SK-N-SH (cell line): ENCODE measurements around the gene MPHOSPH8. TPM values are rescaled to one million over a fixed set of nuclear protein-coding genes. Genes with fewer than 3 reads are reported as not detected.

ENCODE experiments used
- CTCF ChIA-PET: fragments of 300-600, 350-600 bp; formaldehyde crosslinking; extraction: SDS; loops from one replicate; lab custom pipeline; 2021; lab: Yijun Ruan, JAX
- POLR2A ChIA-PET: fragments of 350-600 bp; sonication (Branson Sonifier 250); formaldehyde crosslinking; extraction: SDS; loops from one replicate; lab custom pipeline; 2020; ENCODE audit warnings: antibody characterized with exemption, inconsistent platforms; lab: Yijun Ruan, JAX
- DNase-seq: peaks from one replicate; pipeline ENCODE4 v3.0.0; 2012
- H2AFZ ChIP-seq: fragments of 200-600 bp; sonication (generic); 2 replicates; pipeline ENCODE4 v1.8.1; 2016; ENCODE audit warnings: antibody characterized with exemption, mild to moderate bottlenecking, low read depth
- H3F3A ChIP-seq: fragments of 200-600 bp; sonication (generic); replicated peaks from 2 replicates; pipeline ENCODE3; 2016; ENCODE audit warnings: antibody characterized with exemption, mild to moderate bottlenecking; ENCODE audit not compliant: insufficient read depth
- H3K27ac ChIP-seq, 2 experiments: fragments of 200-500 bp in 1 of 2; fragments of 200-600 bp in 1 of 2; sonication (Bioruptor generic) in 1 of 2; sonication (generic), shearing (Covaris generic) in 1 of 2; 2 replicates each; pipeline versions ENCODE4 v1.5.1 to v1.6.1; 2014 to 2016; ENCODE audit warnings: low read depth in 2 of 2, inconsistent platforms in 1 of 2, low read length in 1 of 2, mild to moderate bottlenecking in 1 of 2, mixed read lengths in 1 of 2
- H3K27me3 ChIP-seq: fragments of 200-600 bp; sonication (generic), shearing (Covaris generic); 2 replicates; pipeline ENCODE4 v1.6.1; 2016; ENCODE audit warnings: mixed run types; ENCODE audit not compliant: insufficient read depth
- H3K36me3 ChIP-seq, 2 experiments: fragments of 200-500 bp in 1 of 2; fragments of 200-600 bp in 1 of 2; sonication (Bioruptor generic) in 1 of 2; sonication (generic) in 1 of 2; replicated peaks in 1 of 2; 2 replicates each; pipeline versions ENCODE3 to v1.5.1; 2014 to 2016; ENCODE audit warnings: low read length in 1 of 2, mild to moderate bottlenecking in 1 of 2; ENCODE audit not compliant: insufficient read depth in 2 of 2, control insufficient read depth in 1 of 2
- H3K4me1 ChIP-seq, 2 experiments: fragments of 200-500 bp in 1 of 2; fragments of 200-600 bp in 1 of 2; sonication (Bioruptor generic) in 1 of 2; sonication (generic), shearing (Covaris generic) in 1 of 2; 2 replicates each; pipeline versions ENCODE4 v1.5.1 to v1.6.1; 2014 to 2016; ENCODE audit warnings: low read depth in 1 of 2, low read length in 1 of 2, mixed run types in 1 of 2; ENCODE audit not compliant: insufficient read depth in 2 of 2, control insufficient read depth in 1 of 2
- H3K4me2 ChIP-seq: fragments of 200-600 bp; sonication (generic), shearing (Covaris generic); 2 replicates; pipeline ENCODE4 v1.6.1; 2017; ENCODE audit warnings: mixed run types
- H3K4me3 ChIP-seq, 2 experiments: fragments of 200-500 bp in 1 of 2; fragments of 200-600 bp in 1 of 2; sonication (Bioruptor generic) in 1 of 2; sonication (generic), shearing (Covaris generic) in 1 of 2; 2 replicates each; pipeline versions ENCODE4 v1.5.1 to v1.8.1; 2014 to 2016; ENCODE audit warnings: low read depth in 2 of 2, inconsistent platforms in 1 of 2, low read length in 1 of 2, mild to moderate bottlenecking in 1 of 2, mixed read lengths in 1 of 2, moderate library complexity in 1 of 2
- H3K79me2 ChIP-seq: fragments of 200-600 bp; sonication (generic); 2 replicates; pipeline ENCODE4 v1.8.1; 2017; ENCODE audit warnings: mild to moderate bottlenecking; ENCODE audit not compliant: insufficient read depth
- H3K9ac ChIP-seq: fragments of 200-600 bp; sonication (generic); 2 replicates; pipeline ENCODE4 v1.6.1; 2017; ENCODE audit warnings: mixed run types
- H3K9me2 ChIP-seq: fragments of 200-600 bp; sonication (generic); 2 replicates; pipeline ENCODE4 v1.6.1; 2017; ENCODE audit warnings: mixed run types
- H3K9me3 ChIP-seq: fragments of 200-600 bp; sonication (generic); 2 replicates; pipeline ENCODE4 v1.6.1; 2017; ENCODE audit warnings: mixed run types, mild to moderate bottlenecking, moderate library complexity
- H4K20me1 ChIP-seq: fragments of 200-600 bp; sonication (generic); 2 replicates; pipeline ENCODE4 v1.6.1; 2017; ENCODE audit warnings: mild to moderate bottlenecking, mixed run types; ENCODE audit not compliant: insufficient read depth
- CHD2 ChIP-seq: fragments of 150-350 bp; IDR thresholded peaks from 2 replicates; pipeline ENCODE4 v1.6.1; 2018; ENCODE audit warnings: low read length; ENCODE audit not compliant: partially characterized antibody
- CTCF ChIP-seq: fragments of 200-600 bp; sonication (generic); IDR thresholded peaks from 2 replicates; pipeline ENCODE4 v1.6.1; 2017; ENCODE audit warnings: antibody characterized with exemption, mild to moderate bottlenecking, moderate library complexity
- EP300 ChIP-seq, 2 experiments: IDR thresholded peaks; 2 replicates each; pipeline versions ENCODE4 v1.4.0 to v1.6.1; 2012; ENCODE audit warnings: borderline replicate concordance in 1 of 2, low read depth in 1 of 2, low read length in 1 of 2
- FOSL2 ChIP-seq: IDR thresholded peaks from 2 replicates; pipeline ENCODE4 v1.4.0; 2012; ENCODE audit warnings: low read depth, mild to moderate bottlenecking, moderate library complexity, borderline replicate concordance
- FOXJ3 ChIP-seq: sonication (generic); formaldehyde crosslinking; IDR thresholded peaks from 2 replicates; pipeline ENCODE4 v1.5.1; 2020; ENCODE audit warnings: mild to moderate bottlenecking, missing genetic modification reagents
- FOXM1 ChIP-seq: IDR thresholded peaks from 2 replicates; pipeline ENCODE4 v1.4.0; 2012; ENCODE audit warnings: low read depth, mild to moderate bottlenecking
- GABPA ChIP-seq: IDR thresholded peaks from 2 replicates; pipeline ENCODE4 v1.4.0; 2012; ENCODE audit warnings: low read depth, mild to moderate bottlenecking
- GATA2 ChIP-seq: sonication (generic); formaldehyde crosslinking; IDR thresholded peaks from 2 replicates; pipeline ENCODE4 v1.5.0; 2020; ENCODE audit warnings: mild to moderate bottlenecking, missing genetic modification reagents
- MEF2A ChIP-seq: IDR thresholded peaks from 2 replicates; pipeline ENCODE4 v1.4.0; 2012; ENCODE audit warnings: low read depth, borderline replicate concordance
- POLR2AphosphoS5 ChIP-seq: IDR thresholded peaks from 2 replicates; pipeline ENCODE4 v1.6.1; 2012; ENCODE audit warnings: low read depth, low read length
- RAD21 ChIP-seq: IDR thresholded peaks from 2 replicates; pipeline ENCODE4 v1.6.1; 2012; ENCODE audit warnings: mild to moderate bottlenecking, low read length
- RCOR1 ChIP-seq: fragments of 150-350 bp; IDR thresholded peaks from 2 replicates; pipeline ENCODE4 v1.6.1; 2017; ENCODE audit warnings: antibody characterized with exemption, low read length
- RFX5 ChIP-seq: IDR thresholded peaks from 2 replicates; pipeline ENCODE4 v1.6.1; 2012; ENCODE audit warnings: mild to moderate bottlenecking, improper control_type of control experiment, low read length
- SMC3 ChIP-seq: IDR thresholded peaks from 2 replicates; pipeline ENCODE4 v1.6.1; 2012; ENCODE audit warnings: low read depth, low read length, improper control_type of control experiment
- TAF1 ChIP-seq: IDR thresholded peaks from 2 replicates; pipeline ENCODE4 v1.6.1; 2012; ENCODE audit warnings: low read depth, mild to moderate bottlenecking, low read length, moderate library complexity, borderline replicate concordance
- TEAD4 ChIP-seq: IDR thresholded peaks from 2 replicates; pipeline ENCODE4 v1.4.0; 2012; ENCODE audit warnings: mild to moderate bottlenecking, borderline replicate concordance; ENCODE audit not compliant: insufficient read depth
- YY1 ChIP-seq: IDR thresholded peaks from 2 replicates; pipeline ENCODE4 v1.4.0; 2012; ENCODE audit warnings: low read depth, mild to moderate bottlenecking
- WGBS: methylation state at CpG from one replicate; pipeline ENCODE4 v1.1.6; 2017; ENCODE audit warnings: low lambda C conversion rate; 5-methylcytosine and 5-hydroxymethylcytosine counted together
- polyA plus RNA-seq, 3 experiments: library from polyadenylated mRNA; depleted of rRNA; stranded (reverse); fragments of >200 nt; gene quantifications; 2 replicates each; pipeline ENCODE4 v1.2.3, GENCODE V29; 2012
- TF ChIP-seq, protein P1 (sequence below): IDR thresholded peaks from 2 replicates; pipeline ENCODE4 v1.6.1; 2012; ENCODE audit warnings: mild to moderate bottlenecking, low read depth, low read length, moderate library complexity
- TF ChIP-seq, protein P2 (sequence below): IDR thresholded peaks from 2 replicates; pipeline ENCODE4 v1.4.0; 2012; ENCODE audit warnings: low read depth

MPHOSPH8 gene
- polyA plus RNA-seq, 1 of the 3 experiments (the other 2 are of a cell fraction) = 11.1 TPM

- H4K20me1 ChIP-seq = no peaks in the 10 kb centered on the region
- H3K27me3 ChIP-seq = no peaks in the 10 kb centered on the region
- H3K4me2 ChIP-seq = no peak overlapping the region
- H3K36me3 ChIP-seq = no peaks in the 10 kb centered on the region
- ChIA-PET CTCF (interaction anchor here (0.9 kb wide), 1 partner anchor 10 kb away, joined by 3 read pairs; no protein-coding TSS in a partner anchor), POLR2A (no interaction called here)
- peaks cover 4% of the 10 kb centered on the region for H3F3A ChIP-seq
- H3K79me2 ChIP-seq = peaks cover 12% of the 10 kb centered on the region; the same call in 1 of the 2 replicates
- H3K9me2 ChIP-seq = no peaks in the 10 kb centered on the region
- no peak overlapping the region for H3K4me3 ChIP-seq
- TF ChIP-seq GABPA = no peak
- no peak for TF ChIP-seq CTCF
- no peak for TF ChIP-seq FOXJ3 (CRISPR knock-in tag)
- no peak for TF ChIP-seq SMC3
- TF ChIP-seq FOSL2 = no peak
- no peak for TF ChIP-seq TEAD4
- no peak for TF ChIP-seq RAD21
- no peak for TF ChIP-seq CHD2
- TF ChIP-seq RCOR1 = no peak
- H3K9me3 ChIP-seq = no peaks in the 10 kb centered on the region
- H3K27ac ChIP-seq = no peak overlapping the region
- H3K9ac ChIP-seq = no peak overlapping the region
- 81% methylated on average over 3 of the region's 3 CpGs for WGBS
- H3K4me1 ChIP-seq = no peaks in the 10 kb centered on the region
- H2AFZ ChIP-seq = no peak overlapping the region
- DNase-seq = no peak
These were observed 11.3 kb upstream of the MPHOSPH8 start for GRCh38 chr13:19622193-19622592.

- Histone ChIP-seq H3K27ac (no peak overlapping the region), H3K4me3 (no peak overlapping the region), H3K4me1 (no peaks in the 10 kb centered on the region; a peak in 1 of 4 replicates), H3K4me2 (no peak overlapping the region), H3F3A (no peaks in the 10 kb centered on the region), H4K20me1 (no peaks in the 10 kb centered on the region), H3K9me2 (no peaks in the 10 kb centered on the region), H3K9me3 (no peaks in the 10 kb centered on the region), H2AFZ (no peak overlapping the region), H3K9ac (no peak overlapping the region), H3K27me3 (no peaks in the 10 kb centered on the region), H3K36me3 (no peaks in the 10 kb centered on the region), H3K79me2 (peaks cover 5% of the 10 kb centered on the region; the same call in 1 of the 2 replicates)
- CTCF ChIA-PET = interaction anchor here (0.5 kb wide), 1 partner anchor 100 kb away, joined by 3 read pairs; no protein-coding TSS in a partner anchor
- POLR2A ChIA-PET = no interaction called here
- DNase-seq = no peak
- 91% methylated on average over 2 of the region's 2 CpGs for WGBS
- TF ChIP-seq, protein P1, sequence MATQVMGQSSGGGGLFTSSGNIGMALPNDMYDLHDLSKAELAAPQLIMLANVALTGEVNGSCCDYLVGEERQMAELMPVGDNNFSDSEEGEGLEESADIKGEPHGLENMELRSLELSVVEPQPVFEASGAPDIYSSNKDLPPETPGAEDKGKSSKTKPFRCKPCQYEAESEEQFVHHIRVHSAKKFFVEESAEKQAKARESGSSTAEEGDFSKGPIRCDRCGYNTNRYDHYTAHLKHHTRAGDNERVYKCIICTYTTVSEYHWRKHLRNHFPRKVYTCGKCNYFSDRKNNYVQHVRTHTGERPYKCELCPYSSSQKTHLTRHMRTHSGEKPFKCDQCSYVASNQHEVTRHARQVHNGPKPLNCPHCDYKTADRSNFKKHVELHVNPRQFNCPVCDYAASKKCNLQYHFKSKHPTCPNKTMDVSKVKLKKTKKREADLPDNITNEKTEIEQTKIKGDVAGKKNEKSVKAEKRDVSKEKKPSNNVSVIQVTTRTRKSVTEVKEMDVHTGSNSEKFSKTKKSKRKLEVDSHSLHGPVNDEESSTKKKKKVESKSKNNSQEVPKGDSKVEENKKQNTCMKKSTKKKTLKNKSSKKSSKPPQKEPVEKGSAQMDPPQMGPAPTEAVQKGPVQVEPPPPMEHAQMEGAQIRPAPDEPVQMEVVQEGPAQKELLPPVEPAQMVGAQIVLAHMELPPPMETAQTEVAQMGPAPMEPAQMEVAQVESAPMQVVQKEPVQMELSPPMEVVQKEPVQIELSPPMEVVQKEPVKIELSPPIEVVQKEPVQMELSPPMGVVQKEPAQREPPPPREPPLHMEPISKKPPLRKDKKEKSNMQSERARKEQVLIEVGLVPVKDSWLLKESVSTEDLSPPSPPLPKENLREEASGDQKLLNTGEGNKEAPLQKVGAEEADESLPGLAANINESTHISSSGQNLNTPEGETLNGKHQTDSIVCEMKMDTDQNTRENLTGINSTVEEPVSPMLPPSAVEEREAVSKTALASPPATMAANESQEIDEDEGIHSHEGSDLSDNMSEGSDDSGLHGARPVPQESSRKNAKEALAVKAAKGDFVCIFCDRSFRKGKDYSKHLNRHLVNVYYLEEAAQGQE = no peak
- TF ChIP-seq YY1 (no peak), MEF2A (no peak), RCOR1 (no peak), GATA2 (CRISPR knock-in tag) (no peak), TAF1 (no peak), FOSL2 (no peak), RFX5 (no peak), FOXM1 (no peak), TEAD4 (no peak), EP300 (IDR thresholded peaks at IDR 0.05; ENCODE audit: borderline replicate concordance in 1 of 2, low read depth in 1 of 2, low read length in 1 of 2) (no peak), POLR2AphosphoS5 (no peak)
- TF ChIP-seq, protein P2, sequence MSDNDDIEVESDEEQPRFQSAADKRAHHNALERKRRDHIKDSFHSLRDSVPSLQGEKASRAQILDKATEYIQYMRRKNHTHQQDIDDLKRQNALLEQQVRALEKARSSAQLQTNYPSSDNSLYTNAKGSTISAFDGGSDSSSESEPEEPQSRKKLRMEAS = no peak
These were observed 9.2 kb upstream of the MPHOSPH8 start for GRCh38 chr13:19624265-19624664.
